DND-41 (cell line): ENCODE results near the gene OPCML.

Experiments used
- ATAC-seq: fragments of 200-7000 bp; cut with Tn5 transposase; 3 replicates; pipeline ENCODE4 v1.9.1; 2021; ENCODE audit warnings: low read depth; ENCODE audit not compliant: insufficient read depth
- DNase-seq: peaks from one replicate; pipeline ENCODE4 v3.0.0-alpha.2; 2020
- H2AFZ ChIP-seq: 2 replicates; pipeline ENCODE4 v1.6.0; 2012; ENCODE audit warnings: low read depth, low read length
- H3K27ac ChIP-seq: 2 replicates; pipeline ENCODE4 v1.5.1; 2012; ENCODE audit warnings: low read length, inconsistent platforms
- H3K27me3 ChIP-seq: fragments of 200-600 bp; sonication (generic); 2 replicates; pipeline ENCODE4 v1.6.0; 2012; ENCODE audit warnings: low read length, mild to moderate bottlenecking, inconsistent platforms; ENCODE audit not compliant: insufficient read depth, poor library complexity
- H3K36me3 ChIP-seq: 2 replicates; pipeline ENCODE4 v1.5.1; 2012; ENCODE audit warnings: low read length, inconsistent platforms; ENCODE audit not compliant: insufficient read depth
- H3K4me1 ChIP-seq: 2 replicates; pipeline ENCODE4 v1.5.1; 2012; ENCODE audit warnings: mild to moderate bottlenecking, low read length; ENCODE audit not compliant: insufficient read depth
- H3K4me2 ChIP-seq: 2 replicates; pipeline ENCODE4 v1.6.0; 2012; ENCODE audit warnings: mild to moderate bottlenecking, moderate library complexity, low read length, inconsistent platforms; ENCODE audit not compliant: insufficient read depth
- H3K4me3 ChIP-seq, 2 experiments: fragments of 200-600 bp in 1 of 2; shearing (Covaris generic) in 1 of 2; 2 replicates each; pipeline ENCODE4 v1.5.1; 2012 to 2016; ENCODE audit warnings: inconsistent platforms in 2 of 2, low read length in 2 of 2, mild to moderate bottlenecking in 2 of 2, low read depth in 1 of 2, moderate library complexity in 1 of 2
- H3K79me2 ChIP-seq: 2 replicates; pipeline ENCODE4 v1.6.0; 2012; ENCODE audit warnings: low read length, inconsistent platforms; ENCODE audit not compliant: insufficient read depth
- H3K9ac ChIP-seq: 2 replicates; pipeline ENCODE4 v1.6.0; 2012; ENCODE audit warnings: low read depth, mild to moderate bottlenecking, inconsistent platforms, low read length, moderate library complexity
- H3K9me3 ChIP-seq: 2 replicates; pipeline ENCODE4 v1.5.1; 2012; ENCODE audit warnings: low read length, moderate library complexity, mild to moderate bottlenecking, inconsistent platforms; ENCODE audit not compliant: insufficient read depth, severe bottlenecking
- H4K20me1 ChIP-seq: 2 replicates; pipeline ENCODE4 v1.6.0; 2012; ENCODE audit warnings: low read length; ENCODE audit not compliant: insufficient read depth
- CTCF ChIP-seq: IDR thresholded peaks from 2 replicates; pipeline ENCODE4 v1.5.1; 2012; ENCODE audit warnings: borderline replicate concordance, low read length, moderate library complexity, mild to moderate bottlenecking; ENCODE audit not compliant: poor library complexity, severe bottlenecking; ENCODE audit errors: extremely low read depth
- EZH2 ChIP-seq: IDR thresholded peaks from 3 replicates; pipeline ENCODE4 v1.6.1; 2012; ENCODE audit warnings: borderline replicate concordance, low read depth, mild to moderate bottlenecking, moderate library complexity, low read length, inconsistent platforms; ENCODE audit not compliant: severe bottlenecking

Gene OPCML

GRCh38 chr11:132665205-132665604 lies 867.1 kb downstream of the OPCML start:
- H3K4me2 ChIP-seq, result no peak overlapping the region

GRCh38 chr11:132658696-132659095 lies 873.6 kb downstream of the OPCML start:
- Histone ChIP-seq H3K36me3 (no peaks in the 10 kb centered on the region), H2AFZ (no peak overlapping the region), H3K4me3 (no peak overlapping the region), H4K20me1 (no peaks in the 10 kb centered on the region), H3K27me3 (no peaks in the 10 kb centered on the region), H3K79me2 (no peaks in the 10 kb centered on the region), H3K27ac (no peak overlapping the region), H3K9me3 (no peaks in the 10 kb centered on the region), H3K4me1 (no peaks in the 10 kb centered on the region), H3K9ac (no peak overlapping the region), H3K4me2 (no peak overlapping the region)
- TF ChIP-seq CTCF, result no peak
- TF ChIP-seq EZH2, result no peak
- no peak for ATAC-seq
- DNase-seq, result no peak

More at GRCh38 chr11:132665205-132665604, 867.1 kb downstream of the OPCML start:
- H3K9ac ChIP-seq, result no peak overlapping the region
- no peaks in the 10 kb centered on the region for H3K27me3 ChIP-seq
- TF ChIP-seq EZH2, result no peak
- no peak for TF ChIP-seq CTCF
- no peak for ATAC-seq
- H3K36me3 ChIP-seq, result no peaks in the 10 kb centered on the region
- no peaks in the 10 kb centered on the region for H4K20me1 ChIP-seq
- no peaks in the 10 kb centered on the region for H3K4me1 ChIP-seq
- H3K27ac ChIP-seq, result no peak overlapping the region
- H3K4me3 ChIP-seq, result no peak overlapping the region
- no peaks in the 10 kb centered on the region for H3K9me3 ChIP-seq
- no peaks in the 10 kb centered on the region for H3K79me2 ChIP-seq
- H2AFZ ChIP-seq, result no peak overlapping the region
- no peak for DNase-seq

GRCh38 chr11:132658004-132658403 lies 874.3 kb downstream of the OPCML start:
- Histone ChIP-seq H3K27me3 (no peaks in the 10 kb centered on the region), H3K4me2 (no peak overlapping the region), H3K9me3 (no peaks in the 10 kb centered on the region), H3K27ac (no peak overlapping the region), H2AFZ (no peak overlapping the region), H3K4me1 (no peaks in the 10 kb centered on the region), H3K4me3 (no peak overlapping the region), H3K79me2 (no peaks in the 10 kb centered on the region), H4K20me1 (no peaks in the 10 kb centered on the region), H3K36me3 (no peaks in the 10 kb centered on the region), H3K9ac (no peak overlapping the region)
- DNase-seq (no peak), ATAC-seq (no peak)
- TF ChIP-seq CTCF (no peak), EZH2 (no peak)
